Trophoblast cell (in vitro differentiated cells and primary cell): ENCODE measurements around the gene QKI.
A peak's percentile ranks its signal among the peaks of the same experiment; 100 is the strongest.

Experiments
- DNase-seq, 2 donors: peaks; one replicate each; pipeline ENCODE4 v3.0.0-alpha.2; 2016
- H2AFZ ChIP-seq: 2 replicates; pipeline ENCODE4 v1.6.1; 2013; ENCODE audit warnings: low read length, moderate library complexity, mild to moderate bottlenecking; ENCODE audit not compliant: insufficient read depth, poor library complexity
- H2AK5ac ChIP-seq: 2 replicates; pipeline ENCODE4 v1.6.1; 2013; ENCODE audit warnings: mild to moderate bottlenecking, low read length
- H2BK120ac ChIP-seq: 2 replicates; pipeline ENCODE4 v1.6.1; 2013; ENCODE audit warnings: low read length, mild to moderate bottlenecking, moderate library complexity; ENCODE audit not compliant: insufficient read depth, poor library complexity
- H2BK12ac ChIP-seq: 2 replicates; pipeline ENCODE4 v1.6.1; 2013; ENCODE audit warnings: mild to moderate bottlenecking, low read length, moderate library complexity
- H2BK5ac ChIP-seq: 2 replicates; pipeline ENCODE4 v1.6.1; 2013; ENCODE audit warnings: low read length, low read depth, moderate library complexity, mild to moderate bottlenecking; ENCODE audit not compliant: poor library complexity
- H3K14ac ChIP-seq: 2 replicates; pipeline ENCODE4 v1.6.1; 2013; ENCODE audit warnings: mild to moderate bottlenecking, low read length
- H3K18ac ChIP-seq: 2 replicates; pipeline ENCODE4 v1.6.1; 2013; ENCODE audit warnings: mild to moderate bottlenecking, low read length
- H3K23ac ChIP-seq: 2 replicates; pipeline ENCODE4 v1.6.1; 2013; ENCODE audit warnings: low read length
- H3K27ac ChIP-seq: 2 replicates; pipeline ENCODE4 v1.5.1; 2013; ENCODE audit warnings: low read depth, mild to moderate bottlenecking, inconsistent platforms, low read length, moderate library complexity
- H3K27me3 ChIP-seq: 2 replicates; pipeline ENCODE4 v1.6.1; 2013; ENCODE audit warnings: inconsistent platforms, mild to moderate bottlenecking, low read length, moderate library complexity; ENCODE audit not compliant: insufficient read depth
- H3K36me3 ChIP-seq, 2 experiments: 1 replicate in 1 of 2; 2 replicates in 1 of 2; pipeline ENCODE4 v1.6.1; 2013; ENCODE audit warnings: low read length in 2 of 2, mild to moderate bottlenecking in 2 of 2, moderate library complexity in 1 of 2; ENCODE audit not compliant: insufficient read depth in 2 of 2, control insufficient read depth in 1 of 2
- H3K4ac ChIP-seq: 2 replicates; pipeline ENCODE4 v1.6.1; 2013; ENCODE audit warnings: low read depth, mild to moderate bottlenecking, low read length, moderate library complexity
- H3K4me1 ChIP-seq, 2 experiments: 1 replicate in 1 of 2; 2 replicates in 1 of 2; pipeline ENCODE4 v1.6.1; 2013; ENCODE audit warnings: low read length in 2 of 2, mild to moderate bottlenecking in 2 of 2, moderate library complexity in 1 of 2; ENCODE audit not compliant: insufficient read depth in 2 of 2, control insufficient read depth in 1 of 2
- H3K4me2 ChIP-seq: 2 replicates; pipeline ENCODE4 v1.6.1; 2013; ENCODE audit warnings: inconsistent platforms, mild to moderate bottlenecking, low read length, moderate library complexity
- H3K4me3 ChIP-seq: 2 replicates; pipeline ENCODE4 v1.5.1; 2013; ENCODE audit warnings: mild to moderate bottlenecking, low read depth, low read length, inconsistent platforms
- H3K79me1 ChIP-seq: one replicate; pipeline ENCODE4 v1.6.1; 2013; ENCODE audit warnings: low read length
- H3K79me2 ChIP-seq: 2 replicates; pipeline ENCODE4 v1.6.1; 2013; ENCODE audit warnings: low read length, mild to moderate bottlenecking; ENCODE audit not compliant: control insufficient read depth, insufficient read depth, poor library complexity
- H3K9ac ChIP-seq: 2 replicates; pipeline ENCODE4 v1.6.1; 2013; ENCODE audit warnings: mild to moderate bottlenecking, low read length
- H3K9me3 ChIP-seq: 2 replicates; pipeline ENCODE4 v1.6.1; 2013; ENCODE audit warnings: low read depth, mild to moderate bottlenecking, control low read depth, inconsistent platforms, low read length; ENCODE audit not compliant: insufficient read depth
- H4K12ac ChIP-seq: 2 replicates; pipeline ENCODE4 v1.6.1; 2013; ENCODE audit warnings: low read depth, mild to moderate bottlenecking, low read length, moderate library complexity
- H4K8ac ChIP-seq: 2 replicates; pipeline ENCODE4 v1.6.1; 2013; ENCODE audit warnings: low read depth, mild to moderate bottlenecking, low read length, moderate library complexity
- H4K91ac ChIP-seq: one replicate; pipeline ENCODE4 v1.6.1; 2013; ENCODE audit warnings: low read depth, mild to moderate bottlenecking, low read length, moderate library complexity
- WGBS: extraction: QIAGEN DNeasy Blood & Tissue Kit; methylation state at CpG from one replicate; pipeline ENCODE4 v1.1.7; 2013; ENCODE audit warnings: missing lambda C conversion rate; ENCODE audit not compliant: insufficient read length, insufficient coverage; ENCODE audit errors: extremely low coverage; 5-methylcytosine and 5-hydroxymethylcytosine counted together

Gene QKI

DNA sequence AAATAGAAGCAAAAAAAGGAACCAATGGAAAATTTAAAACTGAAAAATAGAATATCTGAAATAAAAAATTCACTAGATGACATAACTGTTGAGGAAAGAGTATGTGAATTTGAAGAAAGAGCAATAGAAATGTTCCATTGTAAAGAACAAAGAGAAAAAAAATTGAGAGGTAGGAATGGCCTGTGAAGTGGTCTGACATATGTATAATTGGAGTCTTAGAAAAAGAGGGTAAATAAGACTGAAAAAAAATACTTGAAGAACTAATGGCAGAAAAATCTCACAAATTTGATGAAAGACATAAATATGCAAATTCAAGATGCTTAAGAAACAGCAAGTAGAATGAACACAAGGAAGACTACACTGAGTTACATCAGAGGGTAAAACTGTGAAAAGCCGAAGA is 93.4 kb downstream of the QKI start:
- H4K8ac ChIP-seq: no peak overlapping the region
- no peak overlapping the region for H2BK12ac ChIP-seq
- H2AFZ ChIP-seq: no peak overlapping the region
- no peaks in the 10 kb centered on the region for H3K27me3 ChIP-seq
- no peak overlapping the region for H3K4ac ChIP-seq
- H4K91ac ChIP-seq: no peak overlapping the region
- no peak overlapping the region for H3K4me2 ChIP-seq
- H2AK5ac ChIP-seq: no peak overlapping the region
- WGBS: no CpG with 5 or more reads among the region's 1 CpG
- peaks cover 0 to 2% of the 10 kb centered on the region in 2 experiments for H3K36me3 ChIP-seq
- no peak overlapping the region for H3K27ac ChIP-seq
- peaks cover 0 to 3% of the 10 kb centered on the region in 2 experiments for H3K4me1 ChIP-seq
- H4K12ac ChIP-seq: no peak overlapping the region
- no peaks in the 10 kb centered on the region for H3K79me1 ChIP-seq
- no peak overlapping the region for H3K18ac ChIP-seq
- no peaks in the 10 kb centered on the region for H3K79me2 ChIP-seq
- no peak overlapping the region for H2BK120ac ChIP-seq
- peaks cover 4% of the 10 kb centered on the region for H3K9me3 ChIP-seq
- DNase-seq: no peak
- no peak overlapping the region for H3K14ac ChIP-seq
- no peak overlapping the region for H3K9ac ChIP-seq
- no peak overlapping the region for H3K23ac ChIP-seq
- H3K4me3 ChIP-seq: no peak overlapping the region
- H2BK5ac ChIP-seq: no peak overlapping the region

GRCh38 chr6:163513003-163513402 is 98.5 kb downstream of the QKI start:
- Histone ChIP-seq H3K9ac (no peak overlapping the region), H3K23ac (no peak overlapping the region), H2AK5ac (no peak overlapping the region), H3K14ac (no peak overlapping the region), H2BK120ac (no peak overlapping the region), H3K9me3 (no peaks in the 10 kb centered on the region), H3K4me1 (no peaks in the 10 kb centered on the region), H3K27me3 (no peaks in the 10 kb centered on the region), H4K8ac (no peak overlapping the region), H4K91ac (no peak overlapping the region), H2AFZ (no peak overlapping the region), H3K36me3 (no peaks in the 10 kb centered on the region), H3K4ac (no peak overlapping the region), H4K12ac (no peak overlapping the region), H3K79me1 (no peaks in the 10 kb centered on the region), H3K4me2 (no peak overlapping the region), H3K18ac (no peak overlapping the region), H3K79me2 (no peaks in the 10 kb centered on the region), H3K27ac (no peak overlapping the region), H3K4me3 (no peak overlapping the region), H2BK12ac (no peak overlapping the region), H2BK5ac (no peak overlapping the region)
- WGBS: no CpG with 5 or more reads among the region's 4 CpGs
- no peak for DNase-seq

- no peak overlapping the region for H3K4ac ChIP-seq
- H2BK12ac ChIP-seq: no peak overlapping the region
- no peak overlapping the region for H4K12ac ChIP-seq
- H3K4me3 ChIP-seq: no peak overlapping the region
- no peak overlapping the region for H3K14ac ChIP-seq
- H3K79me1 ChIP-seq: no peaks in the 10 kb centered on the region
- no peak overlapping the region for H3K23ac ChIP-seq
- no peaks in the 10 kb centered on the region for H3K4me1 ChIP-seq
- WGBS: no CpG with 5 or more reads among the region's 2 CpGs
- no peak overlapping the region for H2BK5ac ChIP-seq
- H3K18ac ChIP-seq: no peak overlapping the region
- H3K4me2 ChIP-seq: no peak overlapping the region
- H3K9me3 ChIP-seq: no peaks in the 10 kb centered on the region
- no peak overlapping the region for H4K8ac ChIP-seq
- DNase-seq: peak; percentile 52 to 96
- no peaks in the 10 kb centered on the region for H3K79me2 ChIP-seq
- H4K91ac ChIP-seq: no peak overlapping the region
- no peaks in the 10 kb centered on the region for H3K27me3 ChIP-seq
- H2AK5ac ChIP-seq: no peak overlapping the region
- no peak overlapping the region for H3K9ac ChIP-seq
- H2BK120ac ChIP-seq: no peak overlapping the region
- H2AFZ ChIP-seq: no peak overlapping the region
- no peaks in the 10 kb centered on the region for H3K36me3 ChIP-seq
- H3K27ac ChIP-seq: no peak overlapping the region
These were observed 99.2 kb downstream of the QKI start for GRCh38 chr6:163513570-163514166.

GRCh38 chr6:163516908-163517307 is 102.4 kb downstream of the QKI start:
- H4K8ac ChIP-seq: no peak overlapping the region
- H4K12ac ChIP-seq: no peak overlapping the region
- no peak overlapping the region for H3K27ac ChIP-seq
- no peak overlapping the region for H2BK120ac ChIP-seq
- H3K9me3 ChIP-seq: no peaks in the 10 kb centered on the region
- H3K4me2 ChIP-seq: no peak overlapping the region
- no peaks in the 10 kb centered on the region for H3K79me1 ChIP-seq
- no peak overlapping the region for H2AK5ac ChIP-seq
- no peaks in the 10 kb centered on the region for H3K36me3 ChIP-seq
- DNase-seq: no peak
- H3K4me3 ChIP-seq: no peak overlapping the region
- H2BK5ac ChIP-seq: no peak overlapping the region
- H3K27me3 ChIP-seq: no peaks in the 10 kb centered on the region
- no peak overlapping the region for H3K18ac ChIP-seq
- no peak overlapping the region for H2AFZ ChIP-seq
- H3K4me1 ChIP-seq: no peaks in the 10 kb centered on the region
- H3K14ac ChIP-seq: no peak overlapping the region
- no peak overlapping the region for H3K23ac ChIP-seq
- H3K4ac ChIP-seq: no peak overlapping the region
- no peaks in the 10 kb centered on the region for H3K79me2 ChIP-seq
- H4K91ac ChIP-seq: no peak overlapping the region
- no peak overlapping the region for H3K9ac ChIP-seq
- no peak overlapping the region for H2BK12ac ChIP-seq
